GM21515 (cell line): ENCODE measurements around the gene CAMK2D.
"Not testable (repeated sequence)": the region's sequence is repeated elsewhere in the genome, so short reads cannot be mapped to it uniquely, and the experiment has no call there.

ENCODE experiments used
- ATAC-seq: cut with Tn5 transposase; IDR thresholded peaks from one replicate; pipeline ENCODE4 v1.9.1; 2021; ENCODE audit not compliant: unreplicated experiment

The CAMK2D gene

GRCh38 chr4:113763923-113764322 is 2.4 kb upstream of the CAMK2D start:
- ATAC-seq = not testable (repeated sequence)

- ATAC-seq = no peak
These were observed 1.4 kb upstream of the CAMK2D start for GRCh38 chr4:113763029-113763285.

- ATAC-seq = peak; percentile 60
These were observed 869 bp upstream of the CAMK2D start for GRCh38 chr4:113762186-113763028.

- peak; percentile 28 for ATAC-seq
These were observed 531 bp downstream of the CAMK2D start for GRCh38 chr4:113760795-113761619.

GRCh38 chr4:113760094-113760794 is 1.3 kb downstream of the CAMK2D start:
- ATAC-seq = no peak

GRCh38 chr4:113759696-113760093 is 1.8 kb downstream of the CAMK2D start:
- ATAC-seq = no peak

- ATAC-seq = no peak
These were observed 3.2 kb downstream of the CAMK2D start for GRCh38 chr4:113758372-113758771.

- no peak for ATAC-seq
These were observed 4.1 kb downstream of the CAMK2D start for GRCh38 chr4:113757486-113757885.

- ATAC-seq = peak; percentile 63
These were observed 5.5 kb downstream of the CAMK2D start for GRCh38 chr4:113756005-113756410.

- no peak for ATAC-seq
These were observed 10.8 kb downstream of the CAMK2D start for GRCh38 chr4:113750734-113751133.

- no peak for ATAC-seq
These were observed 11.2 kb downstream of the CAMK2D start for GRCh38 chr4:113750296-113750695.

- ATAC-seq = no peak
These were observed 12.4 kb downstream of the CAMK2D start for GRCh38 chr4:113749178-113749577.

GRCh38 chr4:113747949-113748348 is 13.6 kb downstream of the CAMK2D start:
- no peak for ATAC-seq

- no peak for ATAC-seq
These were observed 15.8 kb downstream of the CAMK2D start for GRCh38 chr4:113745711-113746110.

- ATAC-seq = no peak
These were observed 16.8 kb downstream of the CAMK2D start for GRCh38 chr4:113744667-113745240.

GRCh38 chr4:113743690-113744089 is 17.8 kb downstream of the CAMK2D start:
- no peak for ATAC-seq

- ATAC-seq = no peak
These were observed 18.9 kb downstream of the CAMK2D start for GRCh38 chr4:113742643-113743042.

GRCh38 chr4:113741956-113742355 is 19.6 kb downstream of the CAMK2D start:
- no peak for ATAC-seq

- no peak for ATAC-seq
These were observed 20.6 kb downstream of the CAMK2D start for GRCh38 chr4:113740857-113741379.

GRCh38 chr4:113739197-113739596 is 22.3 kb downstream of the CAMK2D start:
- ATAC-seq = no peak

- no peak for ATAC-seq
These were observed 23.3 kb downstream of the CAMK2D start for GRCh38 chr4:113738251-113738650.
